ENCODE measurements around the gene LCMT2. TPM values are rescaled to one million over a fixed set of nuclear protein-coding genes. Genes with fewer than 3 reads are reported as not detected.

The LCMT2 gene
- total RNA-seq, 2 donors from 2014 or later: 1.3 to 3.4 TPM

GRCh38 chr15:43277901-43278300, 52.5 kb downstream of the LCMT2 start:
- WGBS, 2 donors: 51 to 60% methylated on average over 3 to 4 of the region's 4 CpGs
- TF ChIP-seq, protein P1, sequence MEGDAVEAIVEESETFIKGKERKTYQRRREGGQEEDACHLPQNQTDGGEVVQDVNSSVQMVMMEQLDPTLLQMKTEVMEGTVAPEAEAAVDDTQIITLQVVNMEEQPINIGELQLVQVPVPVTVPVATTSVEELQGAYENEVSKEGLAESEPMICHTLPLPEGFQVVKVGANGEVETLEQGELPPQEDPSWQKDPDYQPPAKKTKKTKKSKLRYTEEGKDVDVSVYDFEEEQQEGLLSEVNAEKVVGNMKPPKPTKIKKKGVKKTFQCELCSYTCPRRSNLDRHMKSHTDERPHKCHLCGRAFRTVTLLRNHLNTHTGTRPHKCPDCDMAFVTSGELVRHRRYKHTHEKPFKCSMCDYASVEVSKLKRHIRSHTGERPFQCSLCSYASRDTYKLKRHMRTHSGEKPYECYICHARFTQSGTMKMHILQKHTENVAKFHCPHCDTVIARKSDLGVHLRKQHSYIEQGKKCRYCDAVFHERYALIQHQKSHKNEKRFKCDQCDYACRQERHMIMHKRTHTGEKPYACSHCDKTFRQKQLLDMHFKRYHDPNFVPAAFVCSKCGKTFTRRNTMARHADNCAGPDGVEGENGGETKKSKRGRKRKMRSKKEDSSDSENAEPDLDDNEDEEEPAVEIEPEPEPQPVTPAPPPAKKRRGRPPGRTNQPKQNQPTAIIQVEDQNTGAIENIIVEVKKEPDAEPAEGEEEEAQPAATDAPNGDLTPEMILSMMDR (IDR thresholded peaks at IDR 0.05): no peak
- no peak for TF ChIP-seq POLR2A (IDR thresholded peaks at IDR 0.05)
- Histone ChIP-seq H3K36me3 (replicated peaks in 1 of 2; ENCODE audit: insufficient read depth in 1 of 2, low read depth in 2 of 2) (no peaks in the 10 kb centered on the region), H3K9me3 (no peaks in the 10 kb centered on the region), H3K4me3 (no peak overlapping the region), H3K4me1 (no peaks in the 10 kb centered on the region), H3K27ac (no peak overlapping the region), H3K27me3 (no peaks in the 10 kb centered on the region)
- ATAC-seq: no peak
- intact Hi-C loops (cut with DNase I): no loop called here
- no peak for DNase-seq

GRCh38 chr15:43277231-43277823, 53.0 kb downstream of the LCMT2 start:
- no peaks in the 10 kb centered on the region for H3K4me1 ChIP-seq
- intact Hi-C loops (cut with DNase I): no loop called here
- WGBS, 2 donors: 60 to 67% methylated on average over 9 to 10 of the region's 10 CpGs
- TF ChIP-seq, protein P1 (IDR thresholded peaks at IDR 0.05): no peak
- TF ChIP-seq POLR2A (IDR thresholded peaks at IDR 0.05): no peak
- ATAC-seq (no peak), DNase-seq (no peak)
- H3K27me3 ChIP-seq: no peaks in the 10 kb centered on the region
- no peak overlapping the region for H3K4me3 ChIP-seq
- no peak overlapping the region for H3K27ac ChIP-seq
- no peaks in the 10 kb centered on the region for H3K9me3 ChIP-seq
- H3K36me3 ChIP-seq (replicated peaks in 1 of 2; ENCODE audit: insufficient read depth in 1 of 2, low read depth in 2 of 2): no peaks in the 10 kb centered on the region

- TF ChIP-seq, protein P1 (IDR thresholded peaks at IDR 0.05): no peak
- TF ChIP-seq POLR2A (IDR thresholded peaks at IDR 0.05): no peak
Measured at GRCh38 chr15:43276563-43277200, 53.7 kb downstream of the LCMT2 start.

DNA sequence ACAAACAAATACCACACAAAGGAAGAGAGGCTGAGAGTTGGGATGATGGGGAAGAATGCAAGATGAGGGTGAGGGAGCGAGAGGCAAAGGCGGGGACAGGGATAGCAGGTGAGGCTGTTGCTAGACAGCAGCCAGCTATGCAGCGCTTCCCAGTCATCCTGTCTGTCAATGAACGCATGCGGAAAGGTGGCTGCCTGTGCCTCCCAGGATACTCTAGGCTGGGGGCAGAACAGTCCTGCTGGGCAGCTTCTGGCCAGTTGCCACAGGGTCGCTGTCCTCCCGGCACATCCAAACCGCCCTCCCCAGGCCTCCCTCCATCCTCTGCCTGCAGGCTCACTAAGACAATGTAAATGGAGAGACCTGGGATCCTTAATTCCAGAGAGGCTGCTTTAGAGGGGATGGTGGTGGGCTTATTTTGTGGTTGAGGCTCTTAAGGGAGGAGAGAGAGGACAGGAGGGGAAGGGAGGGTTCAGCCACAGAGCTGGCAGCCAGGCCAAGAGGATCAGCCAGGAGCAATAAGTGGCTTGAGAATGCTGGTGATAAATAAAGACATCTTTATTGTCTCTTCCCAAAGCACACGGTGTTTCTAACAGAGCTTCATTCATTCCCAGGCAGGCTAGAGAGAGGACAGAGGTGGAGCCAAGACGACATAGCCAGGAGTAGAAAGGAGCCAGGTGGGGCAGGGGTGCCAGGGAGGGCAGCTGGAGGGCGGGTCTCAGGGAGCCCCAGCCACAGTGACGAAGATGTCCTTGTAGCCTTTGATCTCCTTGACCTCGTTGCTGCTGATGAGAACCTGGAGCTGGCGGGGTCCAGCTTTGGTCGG, 54.4 kb downstream of the LCMT2 start:
- DNase-seq (no peak), ATAC-seq (no peak)
- H3K27me3 ChIP-seq: no peaks in the 10 kb centered on the region
- no peaks in the 10 kb centered on the region for H3K9me3 ChIP-seq
- no peak overlapping the region for H3K4me3 ChIP-seq
- no peaks in the 10 kb centered on the region for H3K36me3 ChIP-seq (replicated peaks in 1 of 2; ENCODE audit: insufficient read depth in 1 of 2, low read depth in 2 of 2)
- H3K27ac ChIP-seq: no peak overlapping the region
- intact Hi-C loops (cut with DNase I): no loop called here
- TF ChIP-seq, protein P1 (IDR thresholded peaks at IDR 0.05): no peak
- no peak for TF ChIP-seq POLR2A (IDR thresholded peaks at IDR 0.05)
- WGBS, 2 donors: 52 to 59% methylated on average over 13 to 15 of the region's 15 CpGs
- H3K4me1 ChIP-seq: no peaks in the 10 kb centered on the region

More at GRCh38 chr15:43276563-43277200, 53.7 kb downstream of the LCMT2 start:
- intact Hi-C loops (cut with DNase I): no loop called here
- DNase-seq (no peak), ATAC-seq (no peak)
- Histone ChIP-seq H3K27ac (no peak overlapping the region), H3K36me3 (replicated peaks in 1 of 2; ENCODE audit: insufficient read depth in 1 of 2, low read depth in 2 of 2) (no peaks in the 10 kb centered on the region), H3K9me3 (no peaks in the 10 kb centered on the region), H3K4me1 (no peaks in the 10 kb centered on the region), H3K4me3 (no peak overlapping the region), H3K27me3 (no peaks in the 10 kb centered on the region)
- 56 to 62% methylated on average over 5 to 12 of the region's 12 CpGs for WGBS, 2 donors
